PC-3 (cell line): Measurements from ENCODE around the gene YAE1.

Source experiments
- EZH2 ChIP-seq: fragments of 300-600 bp; sonication (generic); IDR thresholded peaks from one replicate; pipeline ENCODE4 v1.6.1; 2017; ENCODE audit warnings: antibody characterized with exemption, mild to moderate bottlenecking, low read length; ENCODE audit not compliant: unreplicated experiment
- TF ChIP-seq, protein P1 (sequence below): fragments of 300-600 bp; sonication (generic); conservative IDR thresholded peaks from 2 replicates; pipeline ENCODE4 v1.5.1; 2017; ENCODE audit warnings: antibody characterized with exemption, low read depth, mild to moderate bottlenecking, low read length

DNA sequence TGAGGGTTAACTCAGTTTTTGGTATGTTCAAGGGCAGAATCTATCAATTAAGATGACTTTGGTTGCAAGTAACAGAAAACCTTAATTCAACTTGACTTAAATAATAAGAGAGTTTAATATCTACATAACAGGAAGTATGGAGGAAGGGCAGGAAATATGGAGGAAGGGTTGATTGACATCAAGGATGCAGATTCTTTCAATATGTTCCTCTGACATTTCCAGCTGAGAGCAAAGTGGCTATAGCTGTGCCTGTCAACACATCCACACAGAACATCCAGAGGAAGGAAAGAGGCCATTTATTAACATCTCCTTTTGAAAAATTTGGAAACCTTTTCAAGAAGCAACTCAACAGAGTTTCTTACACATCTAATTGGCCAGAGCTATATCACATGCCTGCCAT, 37.7 kb downstream of the YAE1 start:
- TF ChIP-seq, protein P1, sequence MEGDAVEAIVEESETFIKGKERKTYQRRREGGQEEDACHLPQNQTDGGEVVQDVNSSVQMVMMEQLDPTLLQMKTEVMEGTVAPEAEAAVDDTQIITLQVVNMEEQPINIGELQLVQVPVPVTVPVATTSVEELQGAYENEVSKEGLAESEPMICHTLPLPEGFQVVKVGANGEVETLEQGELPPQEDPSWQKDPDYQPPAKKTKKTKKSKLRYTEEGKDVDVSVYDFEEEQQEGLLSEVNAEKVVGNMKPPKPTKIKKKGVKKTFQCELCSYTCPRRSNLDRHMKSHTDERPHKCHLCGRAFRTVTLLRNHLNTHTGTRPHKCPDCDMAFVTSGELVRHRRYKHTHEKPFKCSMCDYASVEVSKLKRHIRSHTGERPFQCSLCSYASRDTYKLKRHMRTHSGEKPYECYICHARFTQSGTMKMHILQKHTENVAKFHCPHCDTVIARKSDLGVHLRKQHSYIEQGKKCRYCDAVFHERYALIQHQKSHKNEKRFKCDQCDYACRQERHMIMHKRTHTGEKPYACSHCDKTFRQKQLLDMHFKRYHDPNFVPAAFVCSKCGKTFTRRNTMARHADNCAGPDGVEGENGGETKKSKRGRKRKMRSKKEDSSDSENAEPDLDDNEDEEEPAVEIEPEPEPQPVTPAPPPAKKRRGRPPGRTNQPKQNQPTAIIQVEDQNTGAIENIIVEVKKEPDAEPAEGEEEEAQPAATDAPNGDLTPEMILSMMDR = no peak
- no peak for TF ChIP-seq EZH2
